HepG2 (cell line): ENCODE results near the gene MBIP. TPM values are rescaled to one million over a fixed set of nuclear protein-coding genes. Genes with fewer than 3 reads are reported as not detected.

Source experiments
- AGO2 ChIP-seq: fragments of 200-400 bp; formaldehyde crosslinking; optimal IDR thresholded peaks from 2 replicates; pipeline ENCODE3; 2017; ENCODE audit warnings: mild to moderate bottlenecking, low read depth, low read length, moderate library complexity
- ARID2 ChIP-seq: sonication (generic); formaldehyde crosslinking; IDR thresholded peaks from 2 replicates; pipeline ENCODE4 v1.8.1; 2022; ENCODE audit warnings: mild to moderate bottlenecking, missing genetic modification reagents, borderline replicate concordance
- ARNT ChIP-seq: fragments of 450-650 bp; IDR thresholded peaks from 2 replicates; pipeline ENCODE4 v1.6.1; 2017
- BHLHE40 ChIP-seq: IDR thresholded peaks from 2 replicates; pipeline ENCODE4 v1.6.1; 2011; ENCODE audit warnings: low read length, improper control_type of control experiment
- CREB1 ChIP-seq, 2 experiments: fragments of 450-650 bp in 1 of 2; IDR thresholded peaks; 2 replicates each; pipeline ENCODE4 v1.6.1; 2016 to 2017; ENCODE audit warnings: control low read depth in 1 of 2, mild to moderate bottlenecking in 1 of 2, missing compliant biosample characterization in 1 of 2, missing genetic modification characterization in 1 of 2
- DPF2 ChIP-seq: sonication (generic); formaldehyde crosslinking; IDR thresholded peaks from 2 replicates; pipeline ENCODE4 v1.4.0; 2020; ENCODE audit warnings: mild to moderate bottlenecking, low read depth, missing genetic modification reagents, borderline replicate concordance
- FLYWCH1 ChIP-seq: sonication (generic); formaldehyde crosslinking; IDR thresholded peaks from 2 replicates; pipeline ENCODE4 v1.8.1; 2023; ENCODE audit warnings: mild to moderate bottlenecking, missing genetic modification reagents
- FOXA3 ChIP-seq: IDR thresholded peaks from 2 replicates; pipeline ENCODE4 v1.6.1; 2016; ENCODE audit warnings: missing genetic modification reagents, missing compliant biosample characterization
- HMGA1 ChIP-seq: sonication (generic); formaldehyde crosslinking; conservative IDR thresholded peaks from 2 replicates; pipeline ENCODE4 v1.4.0; 2020; ENCODE audit warnings: missing genetic modification reagents
- HNF4A ChIP-seq: sonication (generic); formaldehyde crosslinking; IDR thresholded peaks from 2 replicates; pipeline ENCODE4 v1.4.0; 2020; ENCODE audit warnings: missing genetic modification reagents
- JUND ChIP-seq: sonication (generic); formaldehyde crosslinking; IDR thresholded peaks from 2 replicates; pipeline ENCODE4 v1.8.0; 2022; ENCODE audit warnings: mild to moderate bottlenecking, missing genetic modification reagents
- RAD51 ChIP-seq: fragments of 450-650 bp; IDR thresholded peaks from 2 replicates; pipeline ENCODE4 v1.6.1; 2016; ENCODE audit warnings: borderline replicate concordance
- RBFOX2 ChIP-seq: fragments of 200-400 bp; formaldehyde crosslinking; IDR thresholded peaks from 2 replicates; pipeline ENCODE4 v1.6.1; 2017; ENCODE audit warnings: low read depth, mild to moderate bottlenecking, low read length
- SNAPC2 ChIP-seq: sonication (generic); formaldehyde crosslinking; IDR thresholded peaks from 2 replicates; pipeline ENCODE4 v1.8.1; 2022; ENCODE audit warnings: mild to moderate bottlenecking, missing genetic modification reagents
- TBP ChIP-seq: sonication (generic); formaldehyde crosslinking; IDR thresholded peaks from 2 replicates; pipeline ENCODE4 v1.5.0; 2020; ENCODE audit warnings: missing genetic modification reagents
- ZNF343 ChIP-seq: sonication (generic); formaldehyde crosslinking; IDR thresholded peaks from 2 replicates; pipeline ENCODE4 v1.4.0; 2020; ENCODE audit warnings: mild to moderate bottlenecking, missing genetic modification reagents
- ZNF552 ChIP-seq: sonication (generic); formaldehyde crosslinking; IDR thresholded peaks from 2 replicates; pipeline ENCODE4 v1.9.0; 2022; ENCODE audit warnings: missing genetic modification reagents, mild to moderate bottlenecking, borderline replicate concordance
- ZNF772 ChIP-seq: sonication (generic); formaldehyde crosslinking; IDR thresholded peaks from 2 replicates; pipeline ENCODE4 v1.5.0; 2020; ENCODE audit warnings: mild to moderate bottlenecking, missing genetic modification reagents
- ZNF788 ChIP-seq: sonication (generic); formaldehyde crosslinking; IDR thresholded peaks from 2 replicates; pipeline ENCODE4 v1.5.0; 2020; ENCODE audit warnings: mild to moderate bottlenecking, missing genetic modification reagents, borderline replicate concordance
- ZNF816 ChIP-seq: sonication (generic); formaldehyde crosslinking; IDR thresholded peaks from 2 replicates; pipeline ENCODE4 v1.8.0; 2022; ENCODE audit warnings: missing genetic modification reagents, mild to moderate bottlenecking, borderline replicate concordance
- polyA plus RNA-seq, 8 experiments: library from polyadenylated mRNA; depleted of rRNA in 3 of 8; stranded (reverse) in 7 of 8; unstranded in 1 of 8; fragments of >200 nt; fragmentation: Illumina TruSeq in 4 of 8; extraction: Trizol in 4 of 8; gene quantifications; 2 replicates each; pipeline versions ENCODE4 v1.2.1 to v1.2.3, GENCODE V29; 2011 to 2016; ENCODE audit warnings: low read depth in 4 of 8, missing spikeins in 1 of 8, mixed read lengths in 1 of 8; ENCODE audit not compliant: insufficient read depth in 1 of 8
- total RNA-seq, 5 experiments: library from RNA; depleted of rRNA; stranded (reverse); fragments of >200 nt; fragmentation: Illumina TruSeq; extraction: Trizol; gene quantifications; 2 replicates each; pipeline ENCODE4 v1.2.3, GENCODE V29; 2016; ENCODE audit warnings: low read depth in 1 of 5
- TF ChIP-seq, protein P1 (sequence below): sonication (generic); formaldehyde crosslinking; conservative IDR thresholded peaks from 2 replicates; pipeline ENCODE4 v1.4.0; 2020; ENCODE audit warnings: mild to moderate bottlenecking, missing genetic modification reagents, moderate library complexity
- TF ChIP-seq, protein P2 (sequence below): sonication (generic); formaldehyde crosslinking; IDR thresholded peaks from 2 replicates; pipeline ENCODE4 v1.4.0; 2020; ENCODE audit warnings: missing genetic modification reagents
- TF ChIP-seq, protein P3 (sequence below): sonication (generic); formaldehyde crosslinking; conservative IDR thresholded peaks from 2 replicates; pipeline ENCODE4 v1.8.0; 2022; ENCODE audit warnings: low read depth, missing genetic modification reagents
- TF ChIP-seq, protein P4 (sequence below): fragments of 450-650 bp; IDR thresholded peaks from 2 replicates; pipeline ENCODE4 v1.6.1; 2016

MBIP gene
- total and polyA plus RNA-seq, 2 of the 13 experiments (the other 11 are each of a cell fraction or from before 2014, with no cell fraction given), result 48.1 to 48.6 TPM

DNA sequence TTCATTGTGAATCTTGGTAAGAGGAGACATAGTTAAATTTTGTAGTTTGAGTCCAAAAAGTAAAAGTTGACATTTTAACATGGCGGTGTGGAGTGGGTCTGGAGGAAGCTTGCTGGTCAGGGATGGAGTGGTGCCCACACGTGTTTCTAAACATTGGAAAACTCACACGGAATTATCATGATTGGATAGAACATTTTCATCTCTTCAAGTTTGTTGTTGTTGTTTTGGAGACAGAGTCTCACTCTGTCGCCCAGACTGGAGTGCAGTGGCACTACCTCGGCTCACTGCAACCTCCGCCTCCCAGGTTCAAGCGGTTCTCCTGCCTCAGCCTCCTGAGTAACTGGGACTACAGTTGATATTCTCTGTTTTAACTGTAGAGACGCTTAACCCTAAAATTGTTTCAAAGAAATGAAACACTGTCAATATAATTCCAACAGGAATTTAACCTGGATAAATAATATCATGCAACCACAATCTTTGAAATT is 502 bp upstream of the MBIP start (continued):
- no peak for TF ChIP-seq ZNF343 (CRISPR knock-in tag)
- no peak for TF ChIP-seq ZNF772 (CRISPR knock-in tag)
- no peak for TF ChIP-seq ZNF816 (CRISPR knock-in tag)
- no peak for TF ChIP-seq FOXA3 (CRISPR knock-in tag)
- TF ChIP-seq CREB1 (IDR thresholded peaks at IDR 0.05), result no peak
- no peak for TF ChIP-seq CREB1 (CRISPR knock-in tag; IDR thresholded peaks at IDR 0.05)
- TF ChIP-seq FLYWCH1 (CRISPR knock-in tag), result no peak
- no peak for TF ChIP-seq TBP (CRISPR knock-in tag)
- TF ChIP-seq, protein P1, sequence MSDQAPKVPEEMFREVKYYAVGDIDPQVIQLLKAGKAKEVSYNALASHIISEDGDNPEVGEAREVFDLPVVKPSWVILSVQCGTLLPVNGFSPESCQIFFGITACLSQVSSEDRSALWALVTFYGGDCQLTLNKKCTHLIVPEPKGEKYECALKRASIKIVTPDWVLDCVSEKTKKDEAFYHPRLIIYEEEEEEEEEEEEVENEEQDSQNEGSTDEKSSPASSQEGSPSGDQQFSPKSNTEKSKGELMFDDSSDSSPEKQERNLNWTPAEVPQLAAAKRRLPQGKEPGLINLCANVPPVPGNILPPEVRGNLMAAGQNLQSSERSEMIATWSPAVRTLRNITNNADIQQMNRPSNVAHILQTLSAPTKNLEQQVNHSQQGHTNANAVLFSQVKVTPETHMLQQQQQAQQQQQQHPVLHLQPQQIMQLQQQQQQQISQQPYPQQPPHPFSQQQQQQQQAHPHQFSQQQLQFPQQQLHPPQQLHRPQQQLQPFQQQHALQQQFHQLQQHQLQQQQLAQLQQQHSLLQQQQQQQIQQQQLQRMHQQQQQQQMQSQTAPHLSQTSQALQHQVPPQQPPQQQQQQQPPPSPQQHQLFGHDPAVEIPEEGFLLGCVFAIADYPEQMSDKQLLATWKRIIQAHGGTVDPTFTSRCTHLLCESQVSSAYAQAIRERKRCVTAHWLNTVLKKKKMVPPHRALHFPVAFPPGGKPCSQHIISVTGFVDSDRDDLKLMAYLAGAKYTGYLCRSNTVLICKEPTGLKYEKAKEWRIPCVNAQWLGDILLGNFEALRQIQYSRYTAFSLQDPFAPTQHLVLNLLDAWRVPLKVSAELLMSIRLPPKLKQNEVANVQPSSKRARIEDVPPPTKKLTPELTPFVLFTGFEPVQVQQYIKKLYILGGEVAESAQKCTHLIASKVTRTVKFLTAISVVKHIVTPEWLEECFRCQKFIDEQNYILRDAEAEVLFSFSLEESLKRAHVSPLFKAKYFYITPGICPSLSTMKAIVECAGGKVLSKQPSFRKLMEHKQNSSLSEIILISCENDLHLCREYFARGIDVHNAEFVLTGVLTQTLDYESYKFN (CRISPR knock-in tag), result no peak; the same call in 1 of the 2 replicates
- TF ChIP-seq, protein P2, sequence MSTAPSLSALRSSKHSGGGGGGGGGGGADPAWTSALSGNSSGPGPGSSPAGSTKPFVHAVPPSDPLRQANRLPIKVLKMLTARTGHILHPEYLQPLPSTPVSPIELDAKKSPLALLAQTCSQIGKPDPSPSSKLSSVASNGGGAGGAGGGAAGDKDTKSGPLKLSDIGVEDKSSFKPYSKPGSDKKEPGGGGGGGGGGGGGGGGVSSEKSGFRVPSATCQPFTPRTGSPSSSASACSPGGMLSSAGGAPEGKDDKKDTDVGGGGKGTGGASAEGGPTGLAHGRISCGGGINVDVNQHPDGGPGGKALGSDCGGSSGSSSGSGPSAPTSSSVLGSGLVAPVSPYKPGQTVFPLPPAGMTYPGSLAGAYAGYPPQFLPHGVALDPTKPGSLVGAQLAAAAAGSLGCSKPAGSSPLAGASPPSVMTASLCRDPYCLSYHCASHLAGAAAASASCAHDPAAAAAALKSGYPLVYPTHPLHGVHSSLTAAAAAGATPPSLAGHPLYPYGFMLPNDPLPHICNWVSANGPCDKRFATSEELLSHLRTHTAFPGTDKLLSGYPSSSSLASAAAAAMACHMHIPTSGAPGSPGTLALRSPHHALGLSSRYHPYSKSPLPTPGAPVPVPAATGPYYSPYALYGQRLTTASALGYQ (CRISPR knock-in tag), result no peak; the same call in 1 of the 2 replicates
- TF ChIP-seq ZNF552 (CRISPR knock-in tag), result 0 out of 2 replicates have a peak, but pooled peaks have one; percentile 13
- no peak for TF ChIP-seq JUND (CRISPR knock-in tag)
- no peak for TF ChIP-seq ZNF788 (CRISPR knock-in tag)
- TF ChIP-seq ARID2, result peak; percentile 1; the same call in 1 of the 2 replicates
- TF ChIP-seq DPF2 (CRISPR knock-in tag), result no peak
- TF ChIP-seq HNF4A (CRISPR knock-in tag), result no peak
- TF ChIP-seq RAD51, result no peak
- no peak for TF ChIP-seq HMGA1 (CRISPR knock-in tag)
- TF ChIP-seq RBFOX2, result no peak
- TF ChIP-seq SNAPC2 (CRISPR knock-in tag), result no peak; the same call in 1 of the 2 replicates
- TF ChIP-seq, protein P3, sequence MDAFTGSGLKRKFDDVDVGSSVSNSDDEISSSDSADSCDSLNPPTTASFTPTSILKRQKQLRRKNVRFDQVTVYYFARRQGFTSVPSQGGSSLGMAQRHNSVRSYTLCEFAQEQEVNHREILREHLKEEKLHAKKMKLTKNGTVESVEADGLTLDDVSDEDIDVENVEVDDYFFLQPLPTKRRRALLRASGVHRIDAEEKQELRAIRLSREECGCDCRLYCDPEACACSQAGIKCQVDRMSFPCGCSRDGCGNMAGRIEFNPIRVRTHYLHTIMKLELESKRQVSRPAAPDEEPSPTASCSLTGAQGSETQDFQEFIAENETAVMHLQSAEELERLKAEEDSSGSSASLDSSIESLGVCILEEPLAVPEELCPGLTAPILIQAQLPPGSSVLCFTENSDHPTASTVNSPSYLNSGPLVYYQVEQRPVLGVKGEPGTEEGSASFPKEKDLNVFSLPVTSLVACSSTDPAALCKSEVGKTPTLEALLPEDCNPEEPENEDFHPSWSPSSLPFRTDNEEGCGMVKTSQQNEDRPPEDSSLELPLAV, result no peak
- TF ChIP-seq AGO2, result no peak
- TF ChIP-seq, protein P4, sequence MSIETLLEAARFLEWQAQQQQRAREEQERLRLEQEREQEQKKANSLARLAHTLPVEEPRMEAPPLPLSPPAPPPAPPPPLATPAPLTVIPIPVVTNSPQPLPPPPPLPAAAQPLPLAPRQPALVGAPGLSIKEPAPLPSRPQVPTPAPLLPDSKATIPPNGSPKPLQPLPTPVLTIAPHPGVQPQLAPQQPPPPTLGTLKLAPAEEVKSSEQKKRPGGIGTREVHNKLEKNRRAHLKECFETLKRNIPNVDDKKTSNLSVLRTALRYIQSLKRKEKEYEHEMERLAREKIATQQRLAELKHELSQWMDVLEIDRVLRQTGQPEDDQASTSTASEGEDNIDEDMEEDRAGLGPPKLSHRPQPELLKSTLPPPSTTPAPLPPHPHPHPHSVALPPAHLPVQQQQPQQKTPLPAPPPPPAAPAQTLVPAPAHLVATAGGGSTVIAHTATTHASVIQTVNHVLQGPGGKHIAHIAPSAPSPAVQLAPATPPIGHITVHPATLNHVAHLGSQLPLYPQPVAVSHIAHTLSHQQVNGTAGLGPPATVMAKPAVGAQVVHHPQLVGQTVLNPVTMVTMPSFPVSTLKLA, result no peak
- TF ChIP-seq ARNT, result no peak
- no peak for TF ChIP-seq BHLHE40
